Bronchial epithelial cell (primary cell): ENCODE data around the gene CMIP. TPM values are rescaled to one million over a fixed set of nuclear protein-coding genes. Genes with fewer than 3 reads are reported as not detected.

ENCODE experiments used
- DNase-seq: peaks from one replicate; pipeline ENCODE4 v3.0.0-alpha.2; 2010; ENCODE audit warnings: low read depth
- FAIRE-seq: peaks from 2 replicates; lab custom pipeline; 2011; peaks lifted over from hg19 to GRCh38; lab: Jason Lieb, UNC
- H3K27me3 ChIP-seq: 2 replicates; pipeline ENCODE4 v1.5.1; 2011; ENCODE audit warnings: low read length; ENCODE audit not compliant: control insufficient read depth, insufficient read depth
- H3K36me3 ChIP-seq: 2 replicates; pipeline ENCODE4 v1.5.1; 2011; ENCODE audit warnings: low read length; ENCODE audit not compliant: control insufficient read depth, insufficient read depth
- H3K4me3 ChIP-seq: 2 replicates; pipeline ENCODE4 v1.5.1; 2011; ENCODE audit warnings: mild to moderate bottlenecking, low read depth, low read length, control low read depth
- CTCF ChIP-seq: IDR thresholded peaks from 2 replicates; pipeline ENCODE4 v1.5.1; 2011; ENCODE audit warnings: mild to moderate bottlenecking, moderate library complexity, low read length, control low read depth, inconsistent platforms; ENCODE audit not compliant: insufficient read depth, severe bottlenecking
- total RNA-seq: library from RNA; depleted of rRNA; stranded (reverse); fragments of >200 nt; gene quantifications from 2 replicates; pipeline ENCODE4 v1.2.1, GENCODE V29; 2014

CMIP gene
- total RNA-seq, 1 donor from 2014 or later = 21.1 TPM

GRCh38 chr16:81505011-81505661, 60.5 kb downstream of the CMIP start:
- Histone ChIP-seq H3K4me3 (no peak overlapping the region), H3K36me3 (peaks cover 4% of the 10 kb centered on the region), H3K27me3 (no peaks in the 10 kb centered on the region)
- FAIRE-seq (no peak), DNase-seq (peak; percentile 87)
- no peak for TF ChIP-seq CTCF

- DNase-seq = no peak
- peaks cover 6% of the 10 kb centered on the region for H3K36me3 ChIP-seq
- no peak for FAIRE-seq
- no peak for TF ChIP-seq CTCF
- no peaks in the 10 kb centered on the region for H3K27me3 ChIP-seq
- H3K4me3 ChIP-seq = no peak overlapping the region
Observed at GRCh38 chr16:81509404-81509803, 64.8 kb downstream of the CMIP start.

DNA sequence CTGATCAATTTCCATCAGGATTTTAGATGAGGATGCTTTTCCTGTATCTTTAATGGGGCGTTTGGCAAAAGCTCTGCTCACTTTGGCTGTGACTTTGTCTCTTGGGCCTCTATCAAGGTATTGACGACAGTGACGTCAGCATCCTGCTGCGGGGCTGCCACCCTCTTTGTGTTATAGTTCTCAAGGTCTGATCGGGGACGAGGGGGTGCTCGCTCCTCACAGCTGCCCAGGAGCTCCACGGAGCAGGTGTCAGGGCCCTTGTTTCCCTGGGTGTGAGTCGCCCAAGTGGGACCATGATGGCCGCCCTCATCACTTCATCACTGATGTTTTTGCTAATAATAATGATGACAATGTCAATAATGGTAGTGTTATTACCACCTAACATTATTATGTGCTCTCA, 65.4 kb downstream of the CMIP start:
- DNase-seq (no peak), FAIRE-seq (no peak)
- Histone ChIP-seq H3K4me3 (no peak overlapping the region), H3K27me3 (no peaks in the 10 kb centered on the region), H3K36me3 (peaks cover 10% of the 10 kb centered on the region)
- TF ChIP-seq CTCF = no peak

GRCh38 chr16:81511371-81511770, 66.8 kb downstream of the CMIP start:
- H3K4me3 ChIP-seq = no peak overlapping the region
- DNase-seq (peak; percentile 89), FAIRE-seq (no peak)
- H3K27me3 ChIP-seq = no peaks in the 10 kb centered on the region
- H3K36me3 ChIP-seq = peaks cover 11% of the 10 kb centered on the region
- no peak for TF ChIP-seq CTCF

DNA sequence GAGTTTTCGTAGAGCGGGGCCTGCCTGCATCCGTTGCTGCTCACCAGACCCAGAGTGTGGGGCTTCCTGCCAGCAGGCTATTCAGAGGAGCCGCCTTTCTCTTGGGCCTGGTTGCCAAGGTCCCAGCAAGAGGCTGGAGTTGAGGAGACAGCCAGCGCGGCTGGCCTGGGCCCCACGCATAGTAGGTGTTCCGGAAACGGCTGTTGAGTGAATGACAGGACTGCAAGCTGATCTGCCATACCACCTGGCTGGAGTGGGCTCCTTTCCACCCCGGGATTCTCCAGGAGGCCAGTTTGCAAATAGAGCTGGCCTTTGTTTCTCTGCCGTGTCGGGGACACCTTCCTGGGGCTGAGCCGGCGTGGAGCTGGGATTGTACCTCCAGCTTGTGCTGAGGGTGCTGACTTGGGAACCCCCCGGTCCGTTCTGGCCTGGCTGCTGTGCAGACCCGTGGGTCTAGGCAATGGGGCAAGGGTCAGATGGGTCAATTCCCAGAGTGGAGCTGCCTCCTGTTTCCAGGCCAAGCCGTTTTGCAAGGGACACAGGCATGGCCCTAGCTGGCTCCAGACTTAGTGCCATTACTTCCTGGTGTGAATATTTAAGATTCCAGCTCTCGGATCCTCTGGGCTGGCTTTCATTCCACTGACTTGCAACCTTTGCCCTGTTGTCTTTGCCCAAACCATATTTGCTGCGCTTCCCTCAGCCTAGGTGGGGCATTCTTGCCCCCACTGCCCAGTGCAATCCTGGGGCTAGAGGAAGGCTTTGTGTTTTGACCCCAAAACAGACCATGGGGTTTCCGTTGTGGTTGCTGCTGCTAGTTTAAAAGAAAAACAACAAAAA, 68.8 kb downstream of the CMIP start:
- Histone ChIP-seq H3K4me3 (no peak overlapping the region), H3K27me3 (no peaks in the 10 kb centered on the region), H3K36me3 (peaks cover 14% of the 10 kb centered on the region)
- no peak for TF ChIP-seq CTCF
- no peak for FAIRE-seq
- DNase-seq = no peak
